Adrenal gland (tissue), 12 donors: ENCODE data around the gene FAM89B. TPM values are rescaled to one million over a fixed set of nuclear protein-coding genes. Genes with fewer than 3 reads are reported as not detected.

Experiments
- DNase-seq, 7 donors: peaks; one replicate each; pipeline ENCODE4 v3.0.0-alpha.2; 2019 to 2020
- H3K27ac ChIP-seq, 5 donors: fragments of 200-600 bp; sonication (generic) in 4 of 5; 1 replicate in 3 of 5; 2 replicates in 2 of 5; pipeline versions ENCODE4 v1.5.1 to v1.8.0; 2016 to 2020; ENCODE audit warnings: mild to moderate bottlenecking in 1 of 5
- H3K27me3 ChIP-seq: fragments of 200-600 bp; 2 replicates; pipeline ENCODE4 v1.8.0; 2021
- H3K36me3 ChIP-seq, 2 donors: fragments of 200-600 bp; replicated peaks in 1 of 2; 1 replicate in 1 of 2; 2 replicates in 1 of 2; pipeline versions ENCODE4 v1.5.1 to v1.8.0; 2018 to 2022
- H3K4me1 ChIP-seq, 2 donors: fragments of 200-600 bp; replicated peaks in 1 of 2; 1 replicate in 1 of 2; 2 replicates in 1 of 2; pipeline versions ENCODE4 v1.5.1 to v1.8.0; 2018 to 2021
- H3K4me3 ChIP-seq, 4 donors: fragments of 200-600 bp; sonication (generic) in 3 of 4; one replicate each; pipeline ENCODE4 v1.5.1; 2016 to 2018
- H3K9me3 ChIP-seq, 3 donors: fragments of 200-600 bp; sonication (generic) in 1 of 3; replicated peaks in 1 of 3; 1 replicate in 2 of 3; 2 replicates in 1 of 3; pipeline versions ENCODE4 v1.5.1 to v1.8.0; 2016 to 2021
- CTCF ChIP-seq, 6 experiments: fragments of 450-650 bp in 4 of 6; fragments of 200-600 bp in 2 of 6; sonication (generic) in 1 of 6; IDR thresholded peaks; 1 replicate in 5 of 6; 2 replicates in 1 of 6; pipeline versions ENCODE4 v1.5.1 to v1.8.0; 2016 to 2021; ENCODE audit warnings: antibody characterized with exemption in 6 of 6, mild to moderate bottlenecking in 2 of 6, moderate library complexity in 1 of 6
- POLR2A ChIP-seq, 2 donors: fragments of 450-650 bp; IDR thresholded peaks; one replicate each; pipeline ENCODE4 v1.6.1; 2017; ENCODE audit warnings: antibody characterized with exemption in 2 of 2, mild to moderate bottlenecking in 2 of 2, moderate library complexity in 1 of 2
- WGBS, 4 donors: extraction: QIAGEN DNeasy Blood & Tissue Kit in 2 of 4; methylation state at CpG; one replicate each; pipeline versions ENCODE4 v1.1.5 to v1.1.7; 2013 to 2017; 5-methylcytosine and 5-hydroxymethylcytosine counted together
- intact Hi-C, 2 donors: fragments of 100-400 bp; cut with DNase I; formaldehyde crosslinking; loops; one replicate each; pipeline versions ENCODE4 v1.14.1 to v1.15.0; 2022 to 2023
- polyA plus RNA-seq, 3 donors: library from polyadenylated mRNA; stranded (reverse); fragments of 200-250 nt in 2 of 3; fragments of 350-450 nt in 1 of 3; fragmentation: Illumina TruSeq in 1 of 3; extraction: RNeasy Lipid Tissue Mini Kit (QIAGEN cat#74804) in 1 of 3; gene quantifications; one replicate each; pipeline ENCODE4 v1.2.3, GENCODE V29; 2013 to 2014
- total RNA-seq, 9 donors: library from RNA; depleted of rRNA in 4 of 9; stranded (reverse); fragments of >200 nt in 4 of 9; fragments of 120-200 nt in 1 of 9; fragmentation: NEBNext Ultra II Directional in 1 of 9; extraction: Animal tissue kit (Norgen Biotek cat#: 25700) in 1 of 9; gene quantifications; one replicate each; pipeline versions ENCODE4 v1.1.0 to v1.2.4, GENCODE V29; 2013 to 2023
- donor health status: healthy with polysubstance abuse.
- donor health status: Bipolar disorder and iron deficiency.
- donor health status: DM: yes; HTN: yes; CAD: no.
- donor health status: DM: no; HTN: no; CAD: no.
- donor health status: DM: no; HTN: no; CAD: no.
- donor health status: DM: yes; HTN: yes; CAD: no.

FAM89B gene
- total and polyA plus RNA-seq, 12 donors: 7.0 to 77.1 (median 45.9) TPM

GRCh38 chr11:65591939-65592857 lies 19.9 kb downstream of the FAM89B start:
- Histone ChIP-seq H3K27ac (peak overlapping the region in 1 of 5 donors; percentile 58), H3K4me3 (no peak overlapping the region), H3K36me3 (peaks cover 0 to 11% of the 10 kb centered on the region in 2 donors), H3K27me3 (no peaks in the 10 kb centered on the region), H3K9me3 (no peaks in the 10 kb centered on the region), H3K4me1 (peaks cover 0 to 14% of the 10 kb centered on the region in 2 donors)
- TF ChIP-seq POLR2A (IDR thresholded peaks at IDR 0.05): no peak
- TF ChIP-seq CTCF (IDR thresholded peaks at IDR 0.05): no peak
- WGBS, 4 donors: 74 to 90% (median 83%) methylated on average over 72 to 106 of the region's 106 CpGs
- peak in 1 of 7 donors; percentile 48 for DNase-seq
- intact Hi-C loops: no loop called here

- Histone ChIP-seq H3K36me3 (peaks cover 0 to 17% of the 10 kb centered on the region in 2 donors), H3K27ac (peak overlapping the region in 1 of 5 donors; percentile 58), H3K27me3 (no peaks in the 10 kb centered on the region), H3K9me3 (no peaks in the 10 kb centered on the region), H3K4me1 (peaks cover 0 to 7% of the 10 kb centered on the region in 2 donors), H3K4me3 (no peak overlapping the region)
- DNase-seq: peak in 1 of 7 donors; percentile 28
- intact Hi-C loops: no loop called here
- no peak for TF ChIP-seq CTCF (IDR thresholded peaks at IDR 0.05)
- TF ChIP-seq POLR2A (IDR thresholded peaks at IDR 0.05): no peak
- whole genome bisulfite sequencing, 4 donors: 85 to 88% (median 86%) methylated on average over 9 to 22 of the region's 22 CpGs
These were observed 20.6 kb downstream of the FAM89B start for GRCh38 chr11:65592858-65593517.

- H3K27me3 ChIP-seq: no peaks in the 10 kb centered on the region
- no peaks in the 10 kb centered on the region for H3K4me1 ChIP-seq
- H3K9me3 ChIP-seq: no peaks in the 10 kb centered on the region
- peaks cover 0 to 25% of the 10 kb centered on the region in 2 donors for H3K36me3 ChIP-seq
- no peak overlapping the region for H3K4me3 ChIP-seq
- DNase-seq: peak in 3 of 7 donors; percentile 41 to 77 (median 44)
- WGBS, 4 donors: 75 to 87% (median 82%) methylated on average over 10 to 26 of the region's 26 CpGs
- TF ChIP-seq POLR2A (IDR thresholded peaks at IDR 0.05): no peak
- peak; percentile 15 to 65 (median 50) for TF ChIP-seq CTCF (IDR thresholded peaks at IDR 0.05)
- intact Hi-C loops: no loop called here
- H3K27ac ChIP-seq: peak overlapping the region in 1 of 5 donors; percentile 8
These were observed 21.4 kb downstream of the FAM89B start for GRCh38 chr11:65593518-65594414.
